Eye (tissue), 1 donor: ENCODE data around the gene ARMC3.

Source experiments
- DNase-seq: peaks from one replicate; pipeline ENCODE4 v3.0.0-alpha.2; 2015

The ARMC3 gene

DNA sequence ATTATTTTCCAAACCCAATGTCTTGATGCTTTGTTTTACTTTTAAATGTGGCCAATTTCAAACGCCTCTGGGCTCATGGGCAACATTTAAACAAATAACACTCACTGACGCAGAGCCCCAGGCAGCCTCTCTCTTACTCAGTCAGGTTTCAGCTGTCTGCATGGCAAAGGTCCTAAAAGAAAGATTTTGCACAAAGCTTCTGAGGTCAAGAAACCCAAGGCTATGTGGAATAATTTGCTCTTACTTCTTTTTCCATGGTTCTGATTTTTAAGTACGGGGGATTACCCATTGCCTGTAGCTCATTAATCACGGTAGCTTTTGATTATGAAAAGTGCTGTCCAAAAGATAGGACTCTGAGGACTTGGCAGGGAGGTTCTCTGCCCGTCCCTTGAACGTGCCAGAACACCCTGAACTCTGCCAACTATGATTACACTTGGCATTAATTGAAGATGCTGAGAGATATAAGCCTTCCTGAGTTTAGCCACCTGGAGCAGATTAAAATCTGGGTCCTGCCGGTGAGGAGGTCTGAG, 153.4 kb downstream of the ARMC3 start:
- peak; percentile 22 for DNase-seq

GRCh38 chr10:23081891-23082290, 154.0 kb downstream of the ARMC3 start:
- DNase-seq, result no peak
